Fibroblast of the aortic adventitia (primary cell): ENCODE data around the gene PRDM7. TPM values are rescaled to one million over a fixed set of nuclear protein-coding genes. Genes with fewer than 3 reads are reported as not detected.

Experiments
- DNase-seq: peaks from one replicate; pipeline ENCODE4 v3.0.0-alpha.2; 2010; ENCODE audit warnings: low read depth
- H3K4me3 ChIP-seq: 2 replicates; pipeline ENCODE4 v1.5.1; 2011; ENCODE audit warnings: low read depth, mild to moderate bottlenecking, control low read depth, low read length, moderate library complexity
- total RNA-seq: library from RNA; depleted of rRNA; stranded (reverse); fragments of >200 nt; gene quantifications from 2 replicates; pipeline ENCODE4 v1.2.3, GENCODE V29; 2012; ENCODE audit warnings: low replicate concordance
- TF ChIP-seq, protein P1 (sequence below): IDR thresholded peaks from 2 replicates; pipeline ENCODE4 v1.5.1; 2011; ENCODE audit warnings: mild to moderate bottlenecking, low read length, control low read depth, inconsistent platforms; ENCODE audit not compliant: insufficient read depth

PRDM7 gene
- total RNA-seq, 1 donor = not detected

DNA sequence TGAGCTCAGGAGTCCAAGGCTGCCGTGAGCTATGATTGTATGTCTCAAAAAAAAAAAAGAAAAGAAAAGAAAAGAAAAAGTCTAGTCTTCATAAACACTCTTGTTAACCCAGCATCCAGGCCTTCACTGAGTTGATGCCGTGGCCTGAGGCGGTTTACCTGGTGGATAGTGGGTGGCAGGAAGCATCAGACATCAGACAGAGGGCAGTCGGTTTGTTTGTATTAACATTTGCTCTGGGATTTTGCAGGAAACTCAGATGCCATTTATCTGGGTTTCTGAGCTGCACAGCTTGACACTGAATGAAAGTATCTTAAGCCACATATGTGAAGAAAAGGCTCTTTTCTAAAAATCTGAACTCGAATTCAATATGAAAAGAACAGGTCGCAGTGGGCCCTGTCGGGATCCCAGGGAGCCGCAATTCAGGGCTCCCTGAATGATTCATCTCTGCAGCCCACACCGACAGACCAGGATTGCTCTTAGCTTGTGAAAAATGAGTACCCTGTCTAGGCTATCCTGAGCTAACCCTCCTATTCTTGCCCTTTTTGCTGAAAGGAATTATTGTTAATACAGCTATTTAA, 56.8 kb downstream of the PRDM7 start:
- no peak for DNase-seq
- TF ChIP-seq, protein P1, sequence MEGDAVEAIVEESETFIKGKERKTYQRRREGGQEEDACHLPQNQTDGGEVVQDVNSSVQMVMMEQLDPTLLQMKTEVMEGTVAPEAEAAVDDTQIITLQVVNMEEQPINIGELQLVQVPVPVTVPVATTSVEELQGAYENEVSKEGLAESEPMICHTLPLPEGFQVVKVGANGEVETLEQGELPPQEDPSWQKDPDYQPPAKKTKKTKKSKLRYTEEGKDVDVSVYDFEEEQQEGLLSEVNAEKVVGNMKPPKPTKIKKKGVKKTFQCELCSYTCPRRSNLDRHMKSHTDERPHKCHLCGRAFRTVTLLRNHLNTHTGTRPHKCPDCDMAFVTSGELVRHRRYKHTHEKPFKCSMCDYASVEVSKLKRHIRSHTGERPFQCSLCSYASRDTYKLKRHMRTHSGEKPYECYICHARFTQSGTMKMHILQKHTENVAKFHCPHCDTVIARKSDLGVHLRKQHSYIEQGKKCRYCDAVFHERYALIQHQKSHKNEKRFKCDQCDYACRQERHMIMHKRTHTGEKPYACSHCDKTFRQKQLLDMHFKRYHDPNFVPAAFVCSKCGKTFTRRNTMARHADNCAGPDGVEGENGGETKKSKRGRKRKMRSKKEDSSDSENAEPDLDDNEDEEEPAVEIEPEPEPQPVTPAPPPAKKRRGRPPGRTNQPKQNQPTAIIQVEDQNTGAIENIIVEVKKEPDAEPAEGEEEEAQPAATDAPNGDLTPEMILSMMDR = no peak
- no peak overlapping the region for H3K4me3 ChIP-seq

DNA sequence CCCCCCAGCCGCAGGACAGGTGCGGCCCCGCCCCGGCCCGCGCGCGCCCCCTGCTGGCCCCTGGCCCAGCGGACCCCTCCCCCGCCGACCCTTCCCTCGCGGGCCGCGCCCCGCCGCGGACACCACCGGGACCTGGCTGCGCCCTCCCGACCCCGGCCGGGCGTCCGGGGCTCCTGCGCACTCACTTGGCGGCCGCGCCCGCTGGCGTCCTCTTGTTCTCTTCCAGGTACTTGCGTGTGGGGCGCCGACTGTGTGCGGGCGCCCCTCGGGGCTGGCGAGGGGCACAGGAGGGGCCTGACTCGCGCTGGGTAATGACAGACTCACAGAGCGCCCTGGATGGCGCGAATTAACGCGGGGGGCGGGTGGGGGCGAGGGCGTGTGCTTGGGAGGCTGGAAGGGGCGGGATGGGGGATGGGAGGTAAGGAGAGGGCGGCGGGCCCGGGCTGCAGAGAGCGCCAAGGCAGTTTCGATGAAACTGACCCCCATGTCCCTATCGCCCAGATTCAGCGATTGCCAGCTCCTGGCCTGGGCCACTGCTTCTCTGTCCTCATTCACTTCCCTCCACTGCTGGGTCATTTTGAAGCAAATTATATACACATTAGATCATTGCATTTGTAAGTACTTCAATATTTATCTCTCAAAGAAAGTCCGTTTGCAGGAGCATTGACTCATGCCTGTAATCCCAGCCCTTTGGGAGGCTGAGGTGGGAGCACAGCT, 57.4 kb downstream of the PRDM7 start:
- DNase-seq = peak; percentile 47
- peak overlapping the region; percentile 65 for H3K4me3 ChIP-seq
- TF ChIP-seq, protein P1 = peak; percentile 14

DNA sequence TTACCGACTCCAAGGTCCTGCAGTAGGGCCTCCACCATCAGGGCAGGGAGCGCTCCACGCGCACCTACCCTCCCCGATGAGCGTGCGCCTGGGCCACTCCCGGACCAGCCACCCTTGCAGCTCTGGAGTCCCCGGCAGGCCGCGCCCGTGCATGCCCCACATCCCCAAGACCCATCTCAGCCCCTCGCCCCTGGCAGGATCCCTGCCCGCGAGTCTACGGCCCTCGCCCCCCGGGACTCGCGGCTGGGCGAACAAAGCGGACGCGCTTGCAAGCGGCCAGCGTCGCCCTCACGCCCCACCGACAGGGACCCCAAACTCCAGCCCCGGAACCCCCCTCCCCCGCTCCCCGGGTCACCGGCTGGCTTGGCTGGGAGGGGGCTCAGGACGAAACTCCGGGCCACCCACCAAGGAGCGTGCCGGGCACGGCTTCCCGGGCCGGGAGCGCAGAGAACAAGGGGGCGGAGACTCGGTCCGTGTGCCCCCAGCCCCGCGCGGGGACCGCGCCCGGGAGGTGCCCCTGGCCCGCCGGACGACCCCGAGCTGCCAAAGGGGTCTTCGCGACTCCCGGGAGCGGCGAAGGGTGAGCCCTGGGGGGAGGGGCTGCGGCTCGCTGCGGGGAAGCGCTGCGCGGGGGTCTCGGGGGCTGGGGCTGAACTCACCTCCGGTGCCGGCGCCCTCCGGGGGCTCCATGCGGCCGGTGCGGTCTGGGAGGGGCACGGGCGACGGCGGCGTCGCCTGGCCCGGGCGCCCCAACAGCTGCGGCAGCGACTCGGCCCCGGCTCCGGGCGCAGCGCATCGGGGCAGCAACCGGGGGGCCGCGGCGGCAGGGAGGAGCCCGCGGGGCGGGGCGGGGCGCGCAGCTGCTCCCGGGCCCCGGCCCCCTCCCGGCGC, 58.2 kb downstream of the PRDM7 start, which contains the start of gene DBNDD1:
Gene DBNDD1, minus strand, starts transcription at position 805 of the 891 bp plus-strand sequence. Its CDS starts 115 bp downstream, at position 690.
- peak within 1 kb of the TSS; percentile 65 for H3K4me3 ChIP-seq
- no peak for DNase-seq
- TF ChIP-seq, protein P1 = no peak

DNA sequence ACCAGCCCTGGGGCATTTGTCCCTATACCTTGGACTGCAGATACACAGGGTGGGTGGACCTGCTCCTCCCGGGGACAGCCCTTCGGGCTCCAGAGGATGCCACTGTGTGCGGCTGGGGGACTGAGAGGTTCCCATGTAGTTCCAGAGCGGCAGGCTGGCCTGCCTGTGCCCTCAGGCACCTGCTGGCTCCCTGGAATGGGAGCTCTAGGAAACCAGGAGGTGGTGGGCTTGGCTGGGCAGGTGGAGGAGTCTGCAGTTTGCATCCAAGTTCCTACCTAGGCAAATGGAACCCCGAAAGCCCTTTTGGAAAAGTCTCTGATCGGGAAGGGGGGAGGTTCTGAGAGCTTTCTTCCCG, 58.9 kb downstream of the PRDM7 start:
- H3K4me3 ChIP-seq = no peak overlapping the region
- DNase-seq = no peak
- TF ChIP-seq, protein P1 = no peak

DNA sequence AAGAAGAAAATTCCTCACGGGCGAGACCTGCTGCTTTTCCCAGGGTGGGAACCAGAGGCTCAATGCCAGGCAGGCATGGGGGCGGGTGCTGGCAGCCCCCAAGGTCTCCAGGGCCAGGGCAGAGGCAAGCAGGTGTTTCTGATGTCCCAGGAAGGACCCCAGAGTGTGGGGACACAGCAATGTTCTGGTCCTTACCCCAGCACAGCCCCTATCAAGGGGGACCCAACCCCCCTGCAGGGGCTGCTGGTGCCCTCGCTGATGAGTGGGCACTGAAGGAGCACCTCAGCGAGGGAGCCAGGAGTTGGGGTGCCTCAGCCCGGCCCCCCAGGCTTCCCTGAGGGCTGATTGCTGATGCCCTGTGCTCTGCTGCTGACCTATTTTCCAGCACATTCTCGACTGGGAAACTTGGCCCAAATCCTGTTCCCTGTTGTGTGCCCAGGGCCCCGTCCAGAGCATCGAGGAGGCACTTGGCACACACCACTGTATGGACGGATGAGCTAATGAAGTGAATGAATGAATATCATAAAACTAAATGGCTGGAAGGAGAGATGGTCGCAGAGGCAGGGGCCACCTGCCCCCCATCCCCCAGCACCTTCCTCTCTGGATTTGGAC, 60.7 kb downstream of the PRDM7 start:
- no peak overlapping the region for H3K4me3 ChIP-seq
- DNase-seq = no peak
- TF ChIP-seq, protein P1 = no peak

DNA sequence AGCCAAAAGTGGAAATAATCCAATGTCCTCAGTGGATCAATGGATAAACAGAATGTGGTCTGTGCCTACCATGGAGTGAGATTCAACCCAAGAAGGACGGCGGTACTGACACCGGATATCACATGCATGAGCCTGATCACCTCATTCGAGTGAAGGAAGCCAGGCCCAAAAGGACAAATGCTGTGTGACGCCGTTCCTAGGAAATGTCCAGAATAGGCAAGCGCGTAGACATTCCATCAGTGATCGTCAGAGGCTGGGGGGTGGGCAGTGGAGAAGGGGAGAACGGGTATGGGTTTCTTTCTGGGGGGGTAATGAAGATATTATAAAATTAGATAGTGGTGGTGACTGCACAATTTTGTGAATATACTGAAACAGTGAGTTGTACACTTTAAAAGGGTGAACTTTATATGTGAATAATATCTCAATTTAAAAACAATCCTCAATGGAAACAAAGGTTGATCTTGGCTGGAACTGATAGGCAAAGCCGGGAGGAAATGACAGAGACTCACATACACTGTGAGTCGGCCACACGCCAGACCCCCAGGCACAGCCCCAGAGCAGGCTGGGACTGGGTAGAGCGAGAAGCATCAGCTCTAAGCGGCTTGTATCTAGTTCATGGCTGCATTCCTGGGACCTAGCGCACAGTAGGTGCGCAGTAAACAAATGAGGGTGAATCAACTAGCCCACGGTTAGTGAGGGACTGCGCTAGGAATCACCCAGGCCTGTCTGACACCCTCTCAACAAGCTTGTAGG, 61.4 kb downstream of the PRDM7 start:
- TF ChIP-seq, protein P1 = no peak
- H3K4me3 ChIP-seq = no peak overlapping the region
- no peak for DNase-seq
